Spleen (tissue), 11 donors: ENCODE results near the gene ABLIM2. TPM values are rescaled to one million over a fixed set of nuclear protein-coding genes. Genes with fewer than 3 reads are reported as not detected.

Experiments used
- DNase-seq: peaks from one replicate; pipeline ENCODE4 v3.0.0-alpha.2; 2020
- H3K27ac ChIP-seq, 8 donors: fragments of 200-600 bp; sonication (generic) in 7 of 8; 1 replicate in 4 of 8; 2 replicates in 4 of 8; pipeline versions ENCODE4 v1.5.0 to v1.8.0; 2016 to 2021; ENCODE audit warnings: inconsistent platforms in 4 of 8, mild to moderate bottlenecking in 4 of 8, moderate library complexity in 1 of 8
- H3K27me3 ChIP-seq, 7 donors: fragments of 200-600 bp; sonication (generic) in 6 of 7; replicated peaks in 1 of 7; 1 replicate in 4 of 7; 2 replicates in 3 of 7; pipeline versions ENCODE4 v1.5.0 to v1.8.0; 2016 to 2021; ENCODE audit warnings: inconsistent platforms in 3 of 7, mild to moderate bottlenecking in 1 of 7
- H3K36me3 ChIP-seq, 6 donors: fragments of 200-600 bp; sonication (generic) in 5 of 6; 1 replicate in 4 of 6; 2 replicates in 2 of 6; pipeline versions ENCODE4 v1.5.0 to v1.8.0; 2016 to 2021; ENCODE audit warnings: inconsistent platforms in 2 of 6
- H3K4me1 ChIP-seq, 6 donors: fragments of 200-600 bp; sonication (generic) in 5 of 6; 1 replicate in 3 of 6; 2 replicates in 3 of 6; pipeline versions ENCODE4 v1.5.0 to v1.8.0; 2016 to 2021; ENCODE audit warnings: inconsistent platforms in 3 of 6
- H3K4me3 ChIP-seq, 8 donors: fragments of 200-600 bp; sonication (generic) in 7 of 8; 1 replicate in 4 of 8; 2 replicates in 4 of 8; pipeline versions ENCODE4 v1.5.0 to v1.8.0; 2016 to 2021; ENCODE audit warnings: inconsistent platforms in 4 of 8, mild to moderate bottlenecking in 4 of 8, moderate library complexity in 2 of 8
- H3K9me3 ChIP-seq, 8 donors: fragments of 200-600 bp; sonication (generic) in 7 of 8; 1 replicate in 4 of 8; 2 replicates in 4 of 8; pipeline versions ENCODE4 v1.5.0 to v1.8.0; 2016 to 2021; ENCODE audit warnings: inconsistent platforms in 4 of 8
- CTCF ChIP-seq, 11 experiments: fragments of 200-600 bp in 7 of 11; fragments of 450-650 bp in 4 of 11; sonication (generic) in 4 of 11; IDR thresholded peaks in 8 of 11; conservative IDR thresholded peaks in 3 of 11; 1 replicate in 7 of 11; 2 replicates in 4 of 11; pipeline versions ENCODE4 v1.4.0 to v1.8.0; 2016 to 2021; ENCODE audit warnings: antibody characterized with exemption in 11 of 11, inconsistent platforms in 4 of 11, mild to moderate bottlenecking in 1 of 11
- POLR2A ChIP-seq, 3 donors: fragments of 450-650 bp; IDR thresholded peaks; one replicate each; pipeline ENCODE4 v1.5.1; 2017; ENCODE audit warnings: antibody characterized with exemption in 3 of 3, mild to moderate bottlenecking in 1 of 3
- POLR2AphosphoS5 ChIP-seq, 3 donors: sonication (generic); formaldehyde crosslinking; IDR thresholded peaks; one replicate each; pipeline ENCODE4 v1.5.1; 2017; ENCODE audit warnings: antibody characterized with exemption in 3 of 3
- WGBS, 5 donors: extraction: QIAGEN DNeasy Blood & Tissue Kit in 3 of 5; methylation state at CpG; one replicate each; pipeline versions ENCODE4 v1.1.5 to v1.1.7; 2013 to 2018; 5-methylcytosine and 5-hydroxymethylcytosine counted together
- intact Hi-C: fragments of 100-400 bp; cut with DNase I; formaldehyde crosslinking; loops from one replicate; pipeline ENCODE4 v1.15.0; 2023; ENCODE audit warnings: low total_unique reads
- polyA plus RNA-seq, 3 donors: library from polyadenylated mRNA; stranded (reverse); fragments of 200-250 nt; gene quantifications; one replicate each; pipeline ENCODE4 v1.2.1, GENCODE V29; 2013
- total RNA-seq, 7 donors: library from RNA; depleted of rRNA in 3 of 7; stranded (reverse); fragments of >200 nt in 3 of 7; fragmentation: NEBNext Ultra II Directional in 4 of 7; extraction: Animal tissue kit (Norgen Biotek cat#: 25700) in 4 of 7; gene quantifications; one replicate each; pipeline versions ENCODE4 v1.1.0 to v1.2.1, GENCODE V29; 2016 to 2021
- donor health status: healthy with polysubstance abuse.
- donor health status: DM: no; HTN: no; CAD: no; lungs with moderate emphysema.
- donor health status: DM: no; HTN: no; CAD: no.
- donor health status: Bipolar disorder and iron deficiency.
- donor health status: healthy.
- donor health status: DM: no; HTN: no; CAD: no.
- donor health status: DM: yes; HTN: yes; CAD: no.

Gene ABLIM2
- total and polyA plus RNA-seq, 10 donors: 11.8 to 127 (median 62.8) TPM

DNA sequence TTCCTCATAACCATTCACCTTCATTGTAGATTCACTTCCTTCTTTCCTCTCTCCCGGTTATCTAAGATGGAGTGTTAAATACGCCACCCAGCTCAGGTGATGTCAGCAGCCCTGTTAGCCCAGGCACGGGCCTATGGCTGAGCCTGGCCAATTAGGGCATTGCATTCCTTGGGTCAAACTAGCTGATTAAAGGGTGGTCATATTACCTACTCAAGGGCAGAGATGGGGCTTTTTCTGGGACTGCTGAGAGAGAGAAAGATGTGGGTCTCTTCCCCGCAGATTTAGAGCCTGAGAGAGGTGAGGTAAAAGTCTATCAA is 179.0 kb downstream of the ABLIM2 start:
- Histone ChIP-seq H3K9me3 (no peaks in the 10 kb centered on the region), H3K4me3 (no peak overlapping the region), H3K36me3 (peaks cover 0 to 39% (median 0%) of the 10 kb centered on the region in 6 donors), H3K27me3 (no peaks in the 10 kb centered on the region), H3K27ac (peak overlapping the region in 1 of 8 donors; percentile 46), H3K4me1 (peaks cover 0 to 14% (median 0%) of the 10 kb centered on the region in 6 donors)
- DNase-seq: no peak
- WGBS, 5 donors: 55 to 65% (median 59%) methylated on average over 4 of the region's 4 CpGs
- intact Hi-C loops: no loop called here
- no peak for TF ChIP-seq POLR2A (IDR thresholded peaks at IDR 0.05)
- no peak for TF ChIP-seq CTCF (IDR thresholded peaks at IDR 0.05 in 8 of 11, conservative IDR thresholded peaks at IDR 0.05 in 3 of 11)
- no peak for TF ChIP-seq POLR2AphosphoS5 (IDR thresholded peaks at IDR 0.05)

- peak in 1 of 3 donors; percentile 46 for TF ChIP-seq POLR2AphosphoS5 (IDR thresholded peaks at IDR 0.05)
- TF ChIP-seq POLR2A (IDR thresholded peaks at IDR 0.05): no peak
- TF ChIP-seq CTCF (IDR thresholded peaks at IDR 0.05 in 8 of 11, conservative IDR thresholded peaks at IDR 0.05 in 3 of 11): no peak
- 78 to 80% (median 79%) methylated on average over 15 to 17 of the region's 17 CpGs for WGBS, 5 donors
- H3K4me3 ChIP-seq: no peak overlapping the region
- peaks cover 0 to 14% (median 0%) of the 10 kb centered on the region in 6 donors for H3K4me1 ChIP-seq
- H3K27me3 ChIP-seq: no peaks in the 10 kb centered on the region
- H3K9me3 ChIP-seq: no peaks in the 10 kb centered on the region
- H3K36me3 ChIP-seq: peaks cover 0 to 34% (median 0%) of the 10 kb centered on the region in 6 donors
- intact Hi-C loops: no loop called here
- H3K27ac ChIP-seq: peak overlapping the region in 5 of 8 donors; percentile 13 to 46 (median 26)
- DNase-seq: no peak
Observed at GRCh38 chr4:7978907-7979651, 179.5 kb downstream of the ABLIM2 start.

GRCh38 chr4:7978489-7978888 is 180.1 kb downstream of the ABLIM2 start:
- no peak for DNase-seq
- H3K27me3 ChIP-seq: no peaks in the 10 kb centered on the region
- H3K4me3 ChIP-seq: no peak overlapping the region
- no peaks in the 10 kb centered on the region for H3K9me3 ChIP-seq
- intact Hi-C loops: no loop called here
- peaks cover 0 to 14% (median 2%) of the 10 kb centered on the region in 6 donors for H3K4me1 ChIP-seq
- TF ChIP-seq POLR2A (IDR thresholded peaks at IDR 0.05): no peak
- no peak for TF ChIP-seq POLR2AphosphoS5 (IDR thresholded peaks at IDR 0.05)
- no peak for TF ChIP-seq CTCF (IDR thresholded peaks at IDR 0.05 in 8 of 11, conservative IDR thresholded peaks at IDR 0.05 in 3 of 11)
- peaks cover 0 to 34% (median 0%) of the 10 kb centered on the region in 6 donors for H3K36me3 ChIP-seq
- H3K27ac ChIP-seq: peak overlapping the region in 5 of 8 donors; percentile 13 to 46 (median 26)
- 53 to 74% (median 58%) methylated on average over 2 to 5 of the region's 5 CpGs for WGBS, 5 donors

GRCh38 chr4:7976634-7977033 is 182.0 kb downstream of the ABLIM2 start:
- 93 to 96% (median 94%) methylated on average over 5 of the region's 5 CpGs for WGBS, 5 donors
- Histone ChIP-seq H3K4me3 (no peak overlapping the region), H3K27ac (no peak overlapping the region), H3K4me1 (peaks cover 4 to 25% (median 15%) of the 10 kb centered on the region in 6 donors), H3K36me3 (peaks cover 0 to 21% (median 0%) of the 10 kb centered on the region in 6 donors), H3K27me3 (no peaks in the 10 kb centered on the region), H3K9me3 (no peaks in the 10 kb centered on the region)
- DNase-seq: no peak
- no peak for TF ChIP-seq CTCF (IDR thresholded peaks at IDR 0.05 in 8 of 11, conservative IDR thresholded peaks at IDR 0.05 in 3 of 11)
- TF ChIP-seq POLR2AphosphoS5 (IDR thresholded peaks at IDR 0.05): no peak
- TF ChIP-seq POLR2A (IDR thresholded peaks at IDR 0.05): no peak
- intact Hi-C loops: no loop called here
